GM12878 (cell line): ENCODE measurements around the gene ANP32A.

ENCODE experiments used
- CBX5 ChIP-seq: sonication (generic); IDR thresholded peaks from 2 replicates; pipeline ENCODE4 v1.6.1; 2016; ENCODE audit warnings: low read depth, moderate library complexity, mild to moderate bottlenecking, inconsistent platforms
- ETV6 ChIP-seq, 2 experiments: fragments of 450-650 bp in 1 of 2; IDR thresholded peaks in 1 of 2; conservative IDR thresholded peaks in 1 of 2; 2 replicates each; pipeline ENCODE4 v1.6.1; 2014; ENCODE audit warnings: antibody characterized with exemption in 1 of 2, borderline replicate concordance in 1 of 2, low read depth in 1 of 2, mild to moderate bottlenecking in 1 of 2, moderate library complexity in 1 of 2
- HCFC1 ChIP-seq: fragments of 150-350 bp; IDR thresholded peaks from 2 replicates; pipeline ENCODE4 v1.6.1; 2014; ENCODE audit warnings: low read length
- RCOR1 ChIP-seq: conservative IDR thresholded peaks from 2 replicates; pipeline ENCODE4 v1.6.1; 2012; ENCODE audit warnings: low read depth, low read length, improper control_type of control experiment
- TF ChIP-seq, protein P1 (sequence below), 3 experiments: IDR thresholded peaks in 2 of 3; conservative IDR thresholded peaks in 1 of 3; 2 replicates each; pipeline ENCODE4 v1.5.1; 2011; ENCODE audit warnings: low read depth in 3 of 3, low read length in 3 of 3, mild to moderate bottlenecking in 3 of 3, control low read depth in 2 of 3, moderate library complexity in 2 of 3, inconsistent platforms in 1 of 3, mixed read lengths in 1 of 3; ENCODE audit not compliant: control insufficient read depth in 2 of 3, insufficient read depth in 1 of 3; ENCODE audit errors: extremely low read depth in 1 of 3

DNA sequence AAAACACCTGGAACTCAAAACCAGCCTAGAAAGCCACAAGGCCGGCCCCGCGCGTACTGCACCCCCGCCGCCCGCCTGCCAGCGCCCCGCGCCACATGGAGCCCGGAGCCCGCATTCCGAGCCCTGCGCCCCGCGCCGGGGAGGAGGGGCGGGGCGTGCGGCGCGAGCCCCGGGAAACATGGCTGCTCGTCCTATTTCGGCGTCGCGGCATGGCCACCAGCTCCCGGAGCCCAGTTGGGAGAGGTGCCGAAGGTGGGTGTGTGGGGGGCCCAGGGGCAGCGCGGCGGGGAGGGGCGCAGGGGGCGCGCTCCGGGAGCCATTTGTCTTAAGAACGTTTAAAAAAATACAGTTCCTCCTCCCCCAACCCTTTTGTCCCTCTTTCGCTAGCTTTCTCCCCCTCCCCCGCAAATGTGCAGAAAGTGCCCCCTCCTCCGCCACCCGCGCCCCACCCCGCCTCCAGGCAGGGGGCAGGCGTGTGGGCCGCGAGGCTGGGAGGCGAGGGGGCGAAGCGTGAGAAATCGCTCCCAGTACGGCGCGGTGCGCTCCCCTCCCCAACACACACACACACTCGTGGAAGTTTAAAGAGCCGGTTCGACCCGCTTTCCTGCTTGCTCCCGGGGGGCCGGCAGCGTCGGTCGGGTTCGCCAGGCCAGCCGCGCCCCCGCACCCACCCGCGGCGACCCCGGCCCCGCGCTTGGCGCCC lies 2.5 kb downstream of the ANP32A start:
- TF ChIP-seq HCFC1 = no peak
- TF ChIP-seq RCOR1 = no peak
- TF ChIP-seq ETV6 (conservative IDR thresholded peaks at IDR 0.05 in 1 of 2, IDR thresholded peaks at IDR 0.05 in 1 of 2; ENCODE audit: borderline replicate concordance in 1 of 2, low read depth in 1 of 2) = no peak
- no peak for TF ChIP-seq CBX5
- TF ChIP-seq, protein P1, sequence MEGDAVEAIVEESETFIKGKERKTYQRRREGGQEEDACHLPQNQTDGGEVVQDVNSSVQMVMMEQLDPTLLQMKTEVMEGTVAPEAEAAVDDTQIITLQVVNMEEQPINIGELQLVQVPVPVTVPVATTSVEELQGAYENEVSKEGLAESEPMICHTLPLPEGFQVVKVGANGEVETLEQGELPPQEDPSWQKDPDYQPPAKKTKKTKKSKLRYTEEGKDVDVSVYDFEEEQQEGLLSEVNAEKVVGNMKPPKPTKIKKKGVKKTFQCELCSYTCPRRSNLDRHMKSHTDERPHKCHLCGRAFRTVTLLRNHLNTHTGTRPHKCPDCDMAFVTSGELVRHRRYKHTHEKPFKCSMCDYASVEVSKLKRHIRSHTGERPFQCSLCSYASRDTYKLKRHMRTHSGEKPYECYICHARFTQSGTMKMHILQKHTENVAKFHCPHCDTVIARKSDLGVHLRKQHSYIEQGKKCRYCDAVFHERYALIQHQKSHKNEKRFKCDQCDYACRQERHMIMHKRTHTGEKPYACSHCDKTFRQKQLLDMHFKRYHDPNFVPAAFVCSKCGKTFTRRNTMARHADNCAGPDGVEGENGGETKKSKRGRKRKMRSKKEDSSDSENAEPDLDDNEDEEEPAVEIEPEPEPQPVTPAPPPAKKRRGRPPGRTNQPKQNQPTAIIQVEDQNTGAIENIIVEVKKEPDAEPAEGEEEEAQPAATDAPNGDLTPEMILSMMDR (IDR thresholded peaks at IDR 0.05 in 2 of 3, conservative IDR thresholded peaks at IDR 0.05 in 1 of 3; ENCODE audit: control insufficient read depth in 2 of 3, extremely low read depth in 1 of 3, insufficient read depth in 1 of 3, low read depth in 3 of 3, low read length in 3 of 3) = no peak
